Measurements from ENCODE around the gene STAT4.

STAT4 gene

DNA sequence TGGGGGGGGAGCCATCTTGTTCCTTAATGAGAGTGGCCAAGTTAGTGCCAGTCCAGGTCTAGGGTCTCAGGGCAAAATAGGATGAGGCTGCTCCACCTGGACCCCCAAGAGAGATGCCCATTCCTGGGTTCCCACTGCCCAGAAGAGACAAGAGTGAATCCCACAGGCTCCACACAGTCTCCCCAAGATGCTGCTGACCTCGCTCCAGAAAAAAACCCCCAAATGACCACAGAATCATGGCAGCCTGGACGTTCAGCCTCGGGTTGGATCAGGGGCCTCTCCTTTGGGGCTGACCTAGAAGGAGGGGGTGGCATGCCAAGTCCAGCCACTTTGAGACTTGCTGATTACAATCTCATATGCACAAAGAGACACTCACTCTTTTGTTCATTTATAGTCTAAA, 161.9 kb downstream of the STAT4 start:
- no peak for FAIRE-seq

DNA sequence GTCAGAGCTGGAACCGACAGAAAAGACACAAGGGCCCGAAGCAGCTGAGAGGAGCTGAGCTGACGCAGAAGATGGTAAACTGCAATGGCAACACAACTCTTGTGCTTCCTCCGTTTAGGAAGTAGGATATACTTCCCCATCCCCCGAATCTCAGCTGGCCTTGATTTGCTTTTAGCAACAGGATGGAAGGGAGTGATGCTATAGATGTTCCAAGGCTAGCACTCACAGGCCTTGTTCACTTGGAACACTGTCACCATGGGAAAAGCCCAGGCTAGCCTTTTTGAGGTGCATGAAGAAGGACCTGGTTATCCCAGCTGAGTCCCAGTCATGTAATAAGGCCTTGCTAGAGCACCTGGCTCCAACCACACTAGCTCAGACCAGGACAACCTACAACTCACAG, 162.9 kb downstream of the STAT4 start:
- FAIRE-seq, result no peak

GRCh38 chr2:190987116-190987515, 163.7 kb downstream of the STAT4 start:
- no peak for FAIRE-seq

DNA sequence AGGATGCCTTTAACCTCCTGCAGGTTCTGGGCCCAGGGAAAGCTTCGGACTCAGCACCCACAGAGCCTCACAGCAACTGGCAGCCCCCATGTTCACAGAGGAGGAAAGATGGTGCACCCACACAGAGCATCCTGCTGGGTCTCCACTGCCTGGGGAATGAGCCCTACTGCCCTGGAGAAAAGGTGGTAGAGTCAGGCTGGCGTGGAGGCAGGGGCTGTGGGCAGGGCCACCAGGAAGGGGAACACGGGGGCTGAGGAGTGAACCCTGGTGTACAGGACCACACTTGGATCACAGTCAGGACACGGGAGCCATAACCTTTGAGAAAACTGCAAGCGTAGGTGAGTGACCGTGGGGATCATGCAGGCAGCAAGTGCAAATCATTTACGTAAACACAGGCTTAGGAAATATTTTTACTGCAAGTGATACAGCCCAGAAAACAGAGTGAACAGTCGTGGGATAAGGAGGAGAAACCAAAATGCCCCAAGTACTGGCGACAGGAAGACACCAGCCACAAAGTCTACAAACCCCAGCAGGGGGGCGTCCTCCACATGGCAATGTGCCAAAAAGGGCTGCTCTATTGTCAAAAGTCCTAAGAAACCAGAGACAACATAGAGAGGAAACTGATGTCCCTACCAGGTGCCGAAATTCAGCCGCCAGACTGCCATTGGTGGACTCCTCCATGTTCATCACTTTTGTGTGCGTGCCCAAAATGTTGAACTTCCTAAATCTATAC, 164.4 kb downstream of the STAT4 start:
- no peak for FAIRE-seq

DNA sequence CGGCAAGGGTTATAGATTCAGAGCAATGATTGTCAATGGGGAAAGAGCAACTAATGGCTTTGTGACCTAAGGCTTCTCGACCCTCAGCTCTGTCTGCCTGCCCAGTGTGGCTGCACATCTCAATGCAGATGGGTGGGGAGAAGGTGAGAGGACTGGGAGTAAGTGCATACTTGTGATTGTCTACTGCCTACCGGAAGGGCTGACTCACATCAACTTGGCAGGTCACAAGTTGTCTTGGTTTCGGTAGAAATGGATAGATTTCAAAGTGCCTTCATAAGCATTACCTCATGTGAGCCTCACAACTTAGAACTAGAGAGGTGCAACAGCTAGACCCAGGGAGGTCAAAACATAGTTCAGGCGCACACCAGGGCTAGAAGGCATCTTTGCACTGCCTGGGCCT, 166.2 kb downstream of the STAT4 start:
- FAIRE-seq, result no peak

DNA sequence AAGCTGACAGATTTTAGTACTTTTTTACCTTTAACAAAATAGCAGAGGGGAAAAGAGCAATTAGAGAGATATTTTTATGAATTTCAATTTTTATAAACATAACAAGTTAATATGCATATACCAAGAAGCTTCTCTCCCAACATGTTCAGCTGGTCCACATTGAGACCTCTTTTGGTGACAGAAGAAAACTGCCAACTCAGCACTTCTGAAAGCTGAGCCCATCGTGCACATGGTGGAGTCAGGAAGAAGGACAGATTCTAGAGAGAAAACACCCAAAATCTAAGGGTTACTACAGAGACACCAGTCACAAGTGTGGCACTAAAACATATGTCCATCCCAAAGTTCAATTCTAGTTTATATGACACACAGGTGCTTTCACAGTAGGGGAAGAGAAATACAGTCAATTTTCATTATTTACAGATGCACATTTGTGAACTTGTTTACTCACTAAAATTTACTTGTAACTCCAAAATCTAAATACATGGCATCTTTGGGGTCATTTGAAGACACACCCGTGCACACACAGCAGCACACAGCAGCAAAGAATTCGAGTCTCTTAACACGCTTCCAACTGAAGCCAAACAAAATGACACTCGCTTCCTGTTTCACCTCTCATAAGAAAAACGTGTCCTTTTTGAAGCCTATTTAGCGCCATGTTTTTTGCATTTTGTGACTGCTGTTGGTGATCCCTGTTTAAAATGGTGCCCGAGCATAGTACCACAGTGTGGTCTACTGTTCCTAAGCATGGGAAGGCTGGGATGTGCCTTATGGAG, 168.3 kb downstream of the STAT4 start:
- FAIRE-seq, result no peak

- FAIRE-seq, result no peak
Observed at GRCh38 chr2:190981733-190982132, 169.1 kb downstream of the STAT4 start.

- no peak for FAIRE-seq
Observed at GRCh38 chr2:190981333-190981732, 169.5 kb downstream of the STAT4 start.

GRCh38 chr2:190980630-190981209, 170.1 kb downstream of the STAT4 start:
- no peak for FAIRE-seq

DNA sequence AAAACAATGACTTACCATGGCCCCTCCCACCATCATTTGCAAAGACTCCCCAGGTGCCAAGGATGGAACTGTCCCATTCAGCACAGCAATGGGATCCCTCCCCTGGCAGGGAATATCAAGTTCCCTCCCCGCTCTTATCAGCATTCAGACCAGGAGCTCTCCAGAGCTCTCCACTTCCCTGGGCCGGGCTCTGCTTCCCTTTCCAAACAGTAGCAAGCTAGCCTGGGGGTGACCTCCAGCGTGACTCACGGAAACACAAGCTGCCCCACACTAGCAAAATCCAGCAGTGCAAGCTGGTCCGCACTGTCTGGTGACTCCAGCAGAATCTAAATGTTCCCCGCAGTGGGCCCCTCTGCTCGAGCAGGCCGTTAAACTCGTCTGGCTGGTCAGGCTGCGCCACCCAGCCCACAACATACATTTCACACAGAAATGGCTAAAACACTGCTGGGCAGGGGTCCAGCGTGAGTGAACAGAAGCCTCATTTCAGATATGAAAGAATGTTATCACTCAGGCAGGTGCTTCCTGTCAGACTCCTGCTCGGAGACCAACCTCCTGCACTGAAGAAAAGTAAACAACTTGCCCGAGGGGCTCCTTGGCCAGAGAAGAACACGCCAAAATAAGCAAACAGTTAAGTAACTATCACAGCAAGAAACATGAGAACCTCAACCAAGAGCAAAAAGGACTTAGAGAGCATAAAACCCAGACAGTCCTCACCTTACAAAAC, 170.7 kb downstream of the STAT4 start:
- FAIRE-seq, result no peak
